Left ventricle myocardium inferior (tissue), 1 donor: ENCODE measurements around the gene CHD2. TPM values are rescaled to one million over a fixed set of nuclear protein-coding genes. Genes with fewer than 3 reads are reported as not detected.

ENCODE experiments used
- DNase-seq: peaks from one replicate; pipeline ENCODE4 v3.0.0-alpha.2; 2020
- H3K27ac ChIP-seq: fragments of 200-600 bp; replicated peaks from 2 replicates; pipeline ENCODE4 v1.8.0; 2021
- H3K27me3 ChIP-seq: fragments of 200-600 bp; 2 replicates; pipeline ENCODE4 v1.8.0; 2021; ENCODE audit warnings: low read depth
- H3K36me3 ChIP-seq: fragments of 200-600 bp; 2 replicates; pipeline ENCODE4 v1.8.0; 2021
- H3K4me1 ChIP-seq: fragments of 200-600 bp; 2 replicates; pipeline ENCODE4 v1.8.0; 2021
- H3K4me3 ChIP-seq: fragments of 200-600 bp; 2 replicates; pipeline ENCODE4 v1.8.0; 2021; ENCODE audit warnings: mild to moderate bottlenecking, moderate library complexity
- H3K9me3 ChIP-seq: fragments of 200-600 bp; replicated peaks from 2 replicates; pipeline ENCODE4 v1.8.0; 2021
- CTCF ChIP-seq: fragments of 200-600 bp; IDR thresholded peaks from 2 replicates; pipeline ENCODE4 v1.8.0; 2021; ENCODE audit warnings: antibody characterized with exemption, mild to moderate bottlenecking, borderline replicate concordance
- intact Hi-C: fragments of 100-400 bp; cut with micrococcal nuclease; formaldehyde crosslinking; loops from one replicate; pipeline ENCODE4 v1.11.0; 2022
- total RNA-seq: library from RNA; stranded (reverse); fragmentation: NEBNext Ultra II Directional; extraction: Animal tissue kit (Norgen Biotek cat#: 25700); gene quantifications from one replicate; pipeline ENCODE4 v1.2.1, GENCODE V29; 2021
- donor health status: DM: no; HTN: yes; CAD: no; lungs with severe emphysema.

CHD2 gene
- total RNA-seq, 1 donor from 2014 or later, result 41.3 TPM

GRCh38 chr15:93048426-93048721 is 148.2 kb downstream of the CHD2 start:
- no peaks in the 10 kb centered on the region for H3K27me3 ChIP-seq
- intact Hi-C loops, result no loop called here
- H3K27ac ChIP-seq, result no peak overlapping the region
- H3K4me1 ChIP-seq, result no peaks in the 10 kb centered on the region
- H3K4me3 ChIP-seq, result no peak overlapping the region
- peaks cover 15% of the 10 kb centered on the region for H3K9me3 ChIP-seq
- H3K36me3 ChIP-seq, result peaks cover 60% of the 10 kb centered on the region
- DNase-seq, result no peak
- TF ChIP-seq CTCF, result no peak

- Histone ChIP-seq H3K36me3 (peaks cover 58% of the 10 kb centered on the region), H3K27ac (no peak overlapping the region), H3K4me3 (no peak overlapping the region), H3K9me3 (peaks cover 15% of the 10 kb centered on the region), H3K27me3 (no peaks in the 10 kb centered on the region), H3K4me1 (no peaks in the 10 kb centered on the region)
- intact Hi-C loops, result no loop called here
- no peak for TF ChIP-seq CTCF
- no peak for DNase-seq
Observed at GRCh38 chr15:93048759-93049161, 148.6 kb downstream of the CHD2 start.

GRCh38 chr15:93049233-93049632 is 149.1 kb downstream of the CHD2 start:
- Histone ChIP-seq H3K9me3 (peaks cover 15% of the 10 kb centered on the region), H3K27me3 (no peaks in the 10 kb centered on the region), H3K4me1 (no peaks in the 10 kb centered on the region), H3K36me3 (peaks cover 53% of the 10 kb centered on the region), H3K4me3 (no peak overlapping the region), H3K27ac (no peak overlapping the region)
- intact Hi-C loops, result no loop called here
- no peak for TF ChIP-seq CTCF
- no peak for DNase-seq

- H3K27ac ChIP-seq, result no peak overlapping the region
- intact Hi-C loops, result no loop called here
Observed at GRCh38 chr15:93049914-93050578, 149.9 kb downstream of the CHD2 start.

GRCh38 chr15:93050648-93051047 is 150.5 kb downstream of the CHD2 start:
- intact Hi-C loops, result no loop called here
- no peak for DNase-seq
- no peaks in the 10 kb centered on the region for H3K4me1 ChIP-seq
- no peak for TF ChIP-seq CTCF
- H3K4me3 ChIP-seq, result no peak overlapping the region
- no peaks in the 10 kb centered on the region for H3K27me3 ChIP-seq
- peaks cover 39% of the 10 kb centered on the region for H3K36me3 ChIP-seq
- peaks cover 14% of the 10 kb centered on the region for H3K9me3 ChIP-seq
- no peak overlapping the region for H3K27ac ChIP-seq

More at GRCh38 chr15:93049914-93050578, 149.9 kb downstream of the CHD2 start:
- Histone ChIP-seq H3K4me3 (no peak overlapping the region), H3K9me3 (peaks cover 15% of the 10 kb centered on the region), H3K27me3 (no peaks in the 10 kb centered on the region), H3K4me1 (no peaks in the 10 kb centered on the region), H3K36me3 (peaks cover 45% of the 10 kb centered on the region)
- TF ChIP-seq CTCF, result no peak
- DNase-seq, result no peak
